Caki2 (cell line): ENCODE results near the gene CNN2. TPM values are rescaled to one million over a fixed set of nuclear protein-coding genes. Genes with fewer than 3 reads are reported as not detected.

Experiments
- DNase-seq: peaks from one replicate; pipeline ENCODE4 v3.0.0-alpha.2; 2015; ENCODE audit warnings: low read depth
- in situ Hi-C: cut with HindIII; loops from 2 replicates; pipeline ENCODE4 v1.10.0; 2016; ENCODE audit warnings: low sequenced_read_pairs, low pct_unique_long_range_greater_than_20kb, mixed read lengths
- total RNA-seq: library from RNA; depleted of rRNA; stranded (reverse); fragments of >200 nt; shearing (Covaris generic); gene quantifications from 2 replicates; pipeline ENCODE4 v1.2.3, GENCODE V29; 2014; ENCODE audit warnings: low replicate concordance; rRNA removed

Gene CNN2
- total RNA-seq, 1 experiment from 2014 or later, result 93.1 TPM

- DNase-seq, result no peak
- in situ Hi-C loops, result no loop called here
Observed at GRCh38 chr19:1084024-1084868, 57.8 kb downstream of the CNN2 start.

GRCh38 chr19:1085053-1085658 lies 58.7 kb downstream of the CNN2 start:
- in situ Hi-C loops, result no loop called here
- DNase-seq, result no peak

- DNase-seq, result no peak
- in situ Hi-C loops, result no loop called here
Observed at GRCh38 chr19:1085676-1086442, 59.5 kb downstream of the CNN2 start.

GRCh38 chr19:1086613-1087012 lies 60.2 kb downstream of the CNN2 start:
- DNase-seq, result no peak
- in situ Hi-C loops, result no loop called here

- DNase-seq, result no peak
- in situ Hi-C loops, result no loop called here
Observed at GRCh38 chr19:1087813-1088415, 61.5 kb downstream of the CNN2 start.

DNA sequence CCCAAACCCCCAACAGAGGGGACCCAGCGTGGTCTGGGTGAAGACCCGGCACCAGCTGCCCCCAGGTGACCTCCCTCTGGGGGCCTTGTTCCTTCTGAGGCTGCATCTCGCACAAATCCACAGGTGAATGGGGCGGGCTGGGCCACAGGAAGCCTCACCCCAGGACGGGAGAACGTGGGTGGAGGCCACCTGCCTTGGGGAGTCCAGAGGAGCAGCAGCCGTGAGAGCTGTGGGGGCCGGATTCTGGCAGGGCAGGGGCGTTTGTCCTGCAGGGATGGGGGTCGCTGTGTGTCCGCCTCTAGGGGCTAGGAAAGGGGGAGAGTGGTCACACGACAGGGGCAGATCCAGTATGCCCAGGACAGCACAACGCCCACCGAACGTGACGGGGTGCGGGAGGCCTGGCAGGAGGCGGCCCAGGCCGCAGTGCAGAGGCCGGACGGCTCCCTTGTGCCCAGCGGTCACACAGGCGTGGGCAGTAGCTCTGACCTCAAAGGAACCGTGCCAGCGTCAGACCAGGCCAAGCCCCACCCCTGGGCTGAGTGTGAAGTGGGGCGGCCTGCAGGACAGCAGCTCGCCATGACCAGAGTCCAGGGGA lies 62.1 kb downstream of the CNN2 start:
- in situ Hi-C loops, result no loop called here
- no peak for DNase-seq

Other genes with a start within 250 kb of the CNN2 start
- 136 and 182 TPM in 2 replicates for gene PTBP1, start 229.2 kb upstream of the CNN2 start, total RNA-seq
- gene PLPPR3, start 204.7 kb upstream of the CNN2 start, total RNA-seq, result 3.1 and 13.6 TPM in 2 replicates
- not detected in 2 replicates for gene AZU1, start 198.8 kb upstream of the CNN2 start, total RNA-seq
- 0.14 TPM in 1 of 2 replicates, not detected in the other for gene PRTN3, start 185.6 kb upstream of the CNN2 start, total RNA-seq
- not detected in 2 replicates for gene ELANE, start 174.3 kb upstream of the CNN2 start, total RNA-seq
- 6.8 and 9.9 TPM in 2 replicates for gene CFD, start 166.9 kb upstream of the CNN2 start, total RNA-seq
- gene MED16, start 133.4 kb upstream of the CNN2 start, total RNA-seq, result 17.3 and 26.9 TPM in 2 replicates
- gene RNU6-9, start 133.1 kb upstream of the CNN2 start, total RNA-seq, result not detected in 2 replicates
- gene R3HDM4, start 113.4 kb upstream of the CNN2 start, total RNA-seq, result 6.2 and 34.0 TPM in 2 replicates
- gene KISS1R, start 109.3 kb upstream of the CNN2 start, total RNA-seq, result not detected in 2 replicates
- gene ARID3A, start 100.6 kb upstream of the CNN2 start, total RNA-seq, result 7.8 and 12.2 TPM in 2 replicates
- gene WDR18, start 42.3 kb upstream of the CNN2 start, total RNA-seq, result 99.1 and 111 TPM in 2 replicates
- gene GRIN3B, start 26.2 kb upstream of the CNN2 start, total RNA-seq, result not detected in 2 replicates
- 61.5 and 120 TPM in 2 replicates for gene TMEM259, start 5.5 kb upstream of the CNN2 start, total RNA-seq
- not detected in 2 replicates for gene RNU6-2, start 5.1 kb upstream of the CNN2 start, total RNA-seq
- gene ABCA7, start 13.5 kb downstream of the CNN2 start, total RNA-seq, result 10.5 and 32.1 TPM in 2 replicates
- gene ARHGAP45, start 40.6 kb downstream of the CNN2 start, total RNA-seq, result 17.3 and 36.7 TPM in 2 replicates
- 119 and 180 TPM in 2 replicates for gene POLR2E, start 68.8 kb downstream of the CNN2 start, total RNA-seq
- gene GPX4, start 77.4 kb downstream of the CNN2 start, total RNA-seq, result 693 and 719 TPM in 2 replicates
- 20.1 and 23.7 TPM in 2 replicates for gene SBNO2, start 147.7 kb downstream of the CNN2 start, total RNA-seq
- 74.2 and 78.3 TPM in 2 replicates for gene STK11, start 179.2 kb downstream of the CNN2 start, total RNA-seq
- 0.24 and 1.9 TPM in 2 replicates for gene CBARP, start 211.4 kb downstream of the CNN2 start, total RNA-seq
- gene ATP5F1D, start 215.1 kb downstream of the CNN2 start, total RNA-seq, result 17.9 and 24.9 TPM in 2 replicates
- gene MIDN, start 222.0 kb downstream of the CNN2 start, total RNA-seq, result 5.8 and 7.6 TPM in 2 replicates
- 51.1 and 84.1 TPM in 2 replicates for gene CIRBP, start 242.7 kb downstream of the CNN2 start, total RNA-seq
- gene FAM174C, start 248.9 kb downstream of the CNN2 start, total RNA-seq, result 24.8 and 29.5 TPM in 2 replicates